Tibial nerve (tissue), 4 donors: Measurements from ENCODE around the gene TAS2R10.

Experiments used
- EP300 ChIP-seq, 2 donors: sonication (generic); formaldehyde crosslinking; IDR thresholded peaks; one replicate each; pipeline ENCODE4 v1.6.1; 2017; ENCODE audit warnings: antibody characterized with exemption in 2 of 2, mild to moderate bottlenecking in 1 of 2
- POLR2A ChIP-seq, 2 donors: fragments of 450-650 bp; IDR thresholded peaks; one replicate each; pipeline ENCODE4 v1.6.1; 2017; ENCODE audit warnings: antibody characterized with exemption in 2 of 2, mild to moderate bottlenecking in 2 of 2, moderate library complexity in 2 of 2
- TF ChIP-seq, protein P1 (sequence below), 5 experiments: fragments of 200-600 bp in 3 of 5; fragments of 450-650 bp in 2 of 5; sonication (generic) in 3 of 5; IDR thresholded peaks; one replicate each; pipeline ENCODE4 v1.5.1; 2016 to 2019; ENCODE audit warnings: antibody characterized with exemption in 5 of 5, mild to moderate bottlenecking in 3 of 5, moderate library complexity in 2 of 5

- TF ChIP-seq, protein P1, sequence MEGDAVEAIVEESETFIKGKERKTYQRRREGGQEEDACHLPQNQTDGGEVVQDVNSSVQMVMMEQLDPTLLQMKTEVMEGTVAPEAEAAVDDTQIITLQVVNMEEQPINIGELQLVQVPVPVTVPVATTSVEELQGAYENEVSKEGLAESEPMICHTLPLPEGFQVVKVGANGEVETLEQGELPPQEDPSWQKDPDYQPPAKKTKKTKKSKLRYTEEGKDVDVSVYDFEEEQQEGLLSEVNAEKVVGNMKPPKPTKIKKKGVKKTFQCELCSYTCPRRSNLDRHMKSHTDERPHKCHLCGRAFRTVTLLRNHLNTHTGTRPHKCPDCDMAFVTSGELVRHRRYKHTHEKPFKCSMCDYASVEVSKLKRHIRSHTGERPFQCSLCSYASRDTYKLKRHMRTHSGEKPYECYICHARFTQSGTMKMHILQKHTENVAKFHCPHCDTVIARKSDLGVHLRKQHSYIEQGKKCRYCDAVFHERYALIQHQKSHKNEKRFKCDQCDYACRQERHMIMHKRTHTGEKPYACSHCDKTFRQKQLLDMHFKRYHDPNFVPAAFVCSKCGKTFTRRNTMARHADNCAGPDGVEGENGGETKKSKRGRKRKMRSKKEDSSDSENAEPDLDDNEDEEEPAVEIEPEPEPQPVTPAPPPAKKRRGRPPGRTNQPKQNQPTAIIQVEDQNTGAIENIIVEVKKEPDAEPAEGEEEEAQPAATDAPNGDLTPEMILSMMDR (IDR thresholded peaks at IDR 0.05): no peak
- no peak for TF ChIP-seq POLR2A (IDR thresholded peaks at IDR 0.05)
- no peak for TF ChIP-seq EP300 (IDR thresholded peaks at IDR 0.05)
Measured at GRCh38 chr12:10802587-10802986, 23.6 kb downstream of the TAS2R10 start, which contains the start of gene TAS2R7.
